OCI-LY7 (cell line): ENCODE measurements around the gene SLC14A1. TPM values are rescaled to one million over a fixed set of nuclear protein-coding genes. Genes with fewer than 3 reads are reported as not detected.

Source experiments
- BruUV-seq: library from RNA; stranded (reverse); fragments of 400-500 nt; replicated peaks from 2 replicates; lab custom pipeline; 2021; lab: Mats Ljungman, UMichigan
- CTCF ChIA-PET: fragments of 300-600 bp; sonication (Branson Sonifier 250); formaldehyde crosslinking; loops from one replicate; lab custom pipeline; 2022; ENCODE audit warnings: antibody characterized with exemption; ENCODE audit not compliant: unreplicated experiment; lab: Charles Lee
- POLR2A ChIA-PET: fragments of 300-600 bp; sonication (Branson Sonifier 250); formaldehyde crosslinking; loops from one replicate; lab custom pipeline; 2022; ENCODE audit warnings: antibody characterized with exemption; lab: Charles Lee
- DNase-seq: peaks from one replicate; pipeline ENCODE4 v3.0.0-alpha.2; 2015; ENCODE audit warnings: low spot score
- H2AFZ ChIP-seq: fragments of 200-600 bp; sonication (generic), shearing (Covaris generic); 2 replicates; pipeline ENCODE4 v1.6.1; 2014; ENCODE audit warnings: mild to moderate bottlenecking, antibody characterized with exemption, low read length, moderate library complexity
- H3K27ac ChIP-seq: fragments of 200-600 bp; sonication (generic); 2 replicates; pipeline ENCODE4 v1.5.1; 2014; ENCODE audit warnings: mixed run types, low read depth, mild to moderate bottlenecking, moderate library complexity, low read length, inconsistent platforms; ENCODE audit not compliant: poor library complexity, severe bottlenecking
- H3K36me3 ChIP-seq: fragments of 200-600 bp; sonication (generic); 2 replicates; pipeline ENCODE4 v1.6.1; 2014; ENCODE audit warnings: mild to moderate bottlenecking, antibody characterized with exemption, low read length, moderate library complexity, mixed read lengths; ENCODE audit not compliant: insufficient read depth
- H3K4me1 ChIP-seq: fragments of 200-600 bp; sonication (generic); 2 replicates; pipeline ENCODE4 v1.5.1; 2014; ENCODE audit warnings: mild to moderate bottlenecking, low read length; ENCODE audit not compliant: insufficient read depth, poor library complexity, severe bottlenecking
- H3K4me2 ChIP-seq: fragments of 200-600 bp; sonication (generic); 2 replicates; pipeline ENCODE4 v1.6.1; 2014; ENCODE audit warnings: mild to moderate bottlenecking, low read length
- H3K4me3 ChIP-seq: fragments of 200-600 bp; sonication (generic); 2 replicates; pipeline ENCODE4 v1.5.1; 2014; ENCODE audit warnings: mild to moderate bottlenecking, low read depth, low read length; ENCODE audit not compliant: poor library complexity, severe bottlenecking
- H3K79me2 ChIP-seq: fragments of 200-600 bp; sonication (generic); 2 replicates; pipeline ENCODE4 v1.6.1; 2016; ENCODE audit warnings: low read depth, mild to moderate bottlenecking, low read length, moderate library complexity, mixed read lengths; ENCODE audit not compliant: insufficient read depth
- H3K9me2 ChIP-seq: fragments of 200-600 bp; sonication (generic); 2 replicates; pipeline ENCODE4 v1.6.1; 2016; ENCODE audit warnings: mild to moderate bottlenecking, low read length, mixed read lengths; ENCODE audit not compliant: insufficient read depth
- H3K9me3 ChIP-seq: fragments of 200-600 bp; sonication (generic); 2 replicates; pipeline ENCODE4 v1.6.1; 2014; ENCODE audit warnings: mild to moderate bottlenecking, mixed run types, low read length, mixed read lengths
- H4K20me1 ChIP-seq: fragments of 200-600 bp; sonication (generic); 2 replicates; pipeline ENCODE4 v1.6.1; 2014; ENCODE audit warnings: mild to moderate bottlenecking, antibody characterized with exemption, low read length, moderate library complexity, mixed read lengths; ENCODE audit not compliant: insufficient read depth
- EZH2phosphoT487 ChIP-seq: fragments of 200-600 bp; sonication (generic); IDR thresholded peaks from 2 replicates; pipeline ENCODE4 v1.6.1; 2018; ENCODE audit warnings: low read depth, borderline replicate concordance, mild to moderate bottlenecking, mixed run types, antibody characterized with exemption, low read length, moderate library complexity, mixed read lengths
- intact Hi-C: fragments of 100-400 bp; cut with micrococcal nuclease; formaldehyde crosslinking; loops from one replicate; pipeline ENCODE4 v1.10.0; 2022; ENCODE audit not compliant: unreplicated experiment
- total RNA-seq, 2 experiments: library from RNA; depleted of rRNA in 1 of 2; stranded (reverse); fragments of >200 nt in 1 of 2; shearing (Covaris generic) in 1 of 2; gene quantifications; 2 replicates each; pipeline ENCODE4 v1.2.3, GENCODE V29; 2014 to 2022
- TF ChIP-seq, protein P1 (sequence below): fragments of 200-600 bp; sonication (generic); conservative IDR thresholded peaks from 2 replicates; pipeline ENCODE4 v1.5.1; 2014; ENCODE audit warnings: mild to moderate bottlenecking, antibody characterized with exemption, low read length, moderate library complexity, mixed read lengths

The SLC14A1 gene
- total RNA-seq, 2 experiments from 2014 or later = 0.06 TPM; not detected in 1

- intact Hi-C loops = no loop called here
- Histone ChIP-seq H3K79me2 (no peaks in the 10 kb centered on the region), H3K4me1 (no peaks in the 10 kb centered on the region), H3K4me2 (no peak overlapping the region), H3K9me3 (no peaks in the 10 kb centered on the region), H3K9me2 (no peaks in the 10 kb centered on the region), H3K27ac (no peak overlapping the region), H3K4me3 (no peak overlapping the region), H4K20me1 (no peaks in the 10 kb centered on the region), H3K36me3 (no peaks in the 10 kb centered on the region), H2AFZ (no peak overlapping the region)
- DNase-seq = no peak
- CTCF ChIA-PET = no interaction called here
- BruUV-seq = no TSS peak
- TF ChIP-seq EZH2phosphoT487 = no peak
- TF ChIP-seq, protein P1, sequence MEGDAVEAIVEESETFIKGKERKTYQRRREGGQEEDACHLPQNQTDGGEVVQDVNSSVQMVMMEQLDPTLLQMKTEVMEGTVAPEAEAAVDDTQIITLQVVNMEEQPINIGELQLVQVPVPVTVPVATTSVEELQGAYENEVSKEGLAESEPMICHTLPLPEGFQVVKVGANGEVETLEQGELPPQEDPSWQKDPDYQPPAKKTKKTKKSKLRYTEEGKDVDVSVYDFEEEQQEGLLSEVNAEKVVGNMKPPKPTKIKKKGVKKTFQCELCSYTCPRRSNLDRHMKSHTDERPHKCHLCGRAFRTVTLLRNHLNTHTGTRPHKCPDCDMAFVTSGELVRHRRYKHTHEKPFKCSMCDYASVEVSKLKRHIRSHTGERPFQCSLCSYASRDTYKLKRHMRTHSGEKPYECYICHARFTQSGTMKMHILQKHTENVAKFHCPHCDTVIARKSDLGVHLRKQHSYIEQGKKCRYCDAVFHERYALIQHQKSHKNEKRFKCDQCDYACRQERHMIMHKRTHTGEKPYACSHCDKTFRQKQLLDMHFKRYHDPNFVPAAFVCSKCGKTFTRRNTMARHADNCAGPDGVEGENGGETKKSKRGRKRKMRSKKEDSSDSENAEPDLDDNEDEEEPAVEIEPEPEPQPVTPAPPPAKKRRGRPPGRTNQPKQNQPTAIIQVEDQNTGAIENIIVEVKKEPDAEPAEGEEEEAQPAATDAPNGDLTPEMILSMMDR = no peak
- POLR2A ChIA-PET = no interaction called here
These were observed 10.5 kb downstream of the SLC14A1 start for GRCh38 chr18:45734505-45734904.

DNA sequence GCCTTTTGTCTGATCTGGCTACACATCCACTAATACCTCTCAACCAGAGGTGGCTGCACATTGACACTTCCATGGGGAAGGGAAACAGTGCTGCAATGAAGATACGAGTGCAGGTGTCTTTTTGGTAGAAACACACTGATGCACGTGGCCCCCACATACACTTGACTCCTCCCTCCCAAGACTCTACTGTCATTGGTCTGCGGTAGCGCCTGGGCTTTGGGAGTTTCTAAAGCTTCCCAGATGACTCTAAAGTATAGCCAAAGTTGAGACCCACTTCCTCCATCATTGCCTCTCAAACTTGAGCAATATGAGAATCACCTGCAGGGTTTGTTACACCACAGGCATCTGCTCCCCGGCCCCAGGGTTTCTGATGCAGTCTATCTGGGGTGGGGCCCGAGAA, 11.0 kb downstream of the SLC14A1 start:
- no peaks in the 10 kb centered on the region for H4K20me1 ChIP-seq
- no peaks in the 10 kb centered on the region for H3K36me3 ChIP-seq
- H3K4me2 ChIP-seq = no peak overlapping the region
- POLR2A ChIA-PET = no interaction called here
- TF ChIP-seq, protein P1 = no peak
- no peak for TF ChIP-seq EZH2phosphoT487
- H3K9me3 ChIP-seq = no peaks in the 10 kb centered on the region
- H3K4me1 ChIP-seq = no peaks in the 10 kb centered on the region
- no peaks in the 10 kb centered on the region for H3K79me2 ChIP-seq
- H2AFZ ChIP-seq = no peak overlapping the region
- DNase-seq = no peak
- H3K4me3 ChIP-seq = no peak overlapping the region
- H3K27ac ChIP-seq = no peak overlapping the region
- CTCF ChIA-PET = no interaction called here
- no peaks in the 10 kb centered on the region for H3K9me2 ChIP-seq
- BruUV-seq = no TSS peak
- intact Hi-C loops = no loop called here

- intact Hi-C loops = no loop called here
- POLR2A ChIA-PET = no interaction called here
- H3K36me3 ChIP-seq = no peaks in the 10 kb centered on the region
- H3K9me3 ChIP-seq = no peaks in the 10 kb centered on the region
- no peak overlapping the region for H3K4me2 ChIP-seq
- H3K27ac ChIP-seq = no peak overlapping the region
- no peak for DNase-seq
- no peaks in the 10 kb centered on the region for H4K20me1 ChIP-seq
- no peak overlapping the region for H3K4me3 ChIP-seq
- no peaks in the 10 kb centered on the region for H3K4me1 ChIP-seq
- CTCF ChIA-PET = no interaction called here
- no peak for TF ChIP-seq EZH2phosphoT487
- TF ChIP-seq, protein P1 = no peak
- H3K79me2 ChIP-seq = no peaks in the 10 kb centered on the region
- no peak overlapping the region for H2AFZ ChIP-seq
- no peaks in the 10 kb centered on the region for H3K9me2 ChIP-seq
- BruUV-seq = no TSS peak
These were observed 14.7 kb downstream of the SLC14A1 start for GRCh38 chr18:45738660-45739059.
